GM12891 (cell line): ENCODE data around the gene SOAT2.

Experiments
- DNase-seq: peaks from one replicate; pipeline ENCODE4 v3.0.0; 2011; ENCODE audit warnings: low spot score; ENCODE audit not compliant: insufficient read length
- FAIRE-seq: peaks from 2 replicates; lab custom pipeline; 2011; peaks lifted over from hg19 to GRCh38; lab: Jason Lieb, UNC
- PAX5 ChIP-seq: IDR thresholded peaks from 2 replicates; pipeline ENCODE4 v1.6.1; 2011; ENCODE audit warnings: low read length, moderate library complexity, mild to moderate bottlenecking; ENCODE audit not compliant: insufficient read depth, severe bottlenecking
- POLR2A ChIP-seq: IDR thresholded peaks from 2 replicates; pipeline ENCODE4 v1.6.1; 2011; ENCODE audit warnings: low read depth, low read length, control low read depth
- POLR2AphosphoS5 ChIP-seq: IDR thresholded peaks from 2 replicates; pipeline ENCODE4 v1.6.1; 2011; ENCODE audit warnings: low read depth, low read length, control low read depth
- POU2F2 ChIP-seq: IDR thresholded peaks from 2 replicates; pipeline ENCODE4 v1.6.1; 2011; ENCODE audit warnings: low read depth, mild to moderate bottlenecking, control low read depth, low read length, moderate library complexity
- SPI1 ChIP-seq: IDR thresholded peaks from 2 replicates; pipeline ENCODE4 v1.6.1; 2011; ENCODE audit warnings: low read depth, low read length, control low read depth
- TAF1 ChIP-seq: IDR thresholded peaks from 2 replicates; pipeline ENCODE4 v1.6.1; 2011; ENCODE audit warnings: low read depth, low read length, control low read depth

Gene SOAT2

DNA sequence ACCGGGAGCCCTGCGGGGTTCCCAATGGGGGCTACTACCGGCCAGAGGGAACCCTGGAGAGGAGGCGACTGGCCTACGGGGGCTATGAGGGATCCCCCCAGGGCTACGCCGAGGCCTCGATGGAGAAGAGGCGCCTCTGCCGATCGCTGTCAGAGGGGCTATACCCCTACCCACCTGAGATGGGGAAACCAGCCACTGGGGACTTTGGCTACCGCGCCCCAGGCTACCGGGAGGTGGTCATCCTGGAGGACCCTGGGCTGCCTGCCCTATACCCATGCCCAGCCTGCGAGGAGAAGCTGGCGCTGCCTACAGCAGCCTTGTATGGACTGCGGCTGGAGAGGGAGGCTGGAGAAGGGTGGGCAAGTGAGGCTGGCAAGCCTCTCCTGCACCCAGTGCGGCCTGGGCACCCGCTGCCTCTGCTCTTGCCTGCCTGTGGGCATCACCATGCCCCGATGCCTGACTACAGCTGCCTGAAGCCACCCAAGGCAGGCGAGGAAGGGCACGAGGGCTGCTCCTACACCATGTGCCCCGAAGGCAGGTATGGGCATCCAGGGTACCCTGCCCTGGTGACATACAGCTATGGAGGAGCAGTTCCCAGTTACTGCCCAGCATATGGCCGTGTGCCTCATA, 43.7 kb upstream of the SOAT2 start:
- DNase-seq (no peak), FAIRE-seq (no peak)
- TF ChIP-seq TAF1 (no peak), POLR2A (no peak), POU2F2 (no peak), PAX5 (no peak), SPI1 (no peak), POLR2AphosphoS5 (no peak)

DNA sequence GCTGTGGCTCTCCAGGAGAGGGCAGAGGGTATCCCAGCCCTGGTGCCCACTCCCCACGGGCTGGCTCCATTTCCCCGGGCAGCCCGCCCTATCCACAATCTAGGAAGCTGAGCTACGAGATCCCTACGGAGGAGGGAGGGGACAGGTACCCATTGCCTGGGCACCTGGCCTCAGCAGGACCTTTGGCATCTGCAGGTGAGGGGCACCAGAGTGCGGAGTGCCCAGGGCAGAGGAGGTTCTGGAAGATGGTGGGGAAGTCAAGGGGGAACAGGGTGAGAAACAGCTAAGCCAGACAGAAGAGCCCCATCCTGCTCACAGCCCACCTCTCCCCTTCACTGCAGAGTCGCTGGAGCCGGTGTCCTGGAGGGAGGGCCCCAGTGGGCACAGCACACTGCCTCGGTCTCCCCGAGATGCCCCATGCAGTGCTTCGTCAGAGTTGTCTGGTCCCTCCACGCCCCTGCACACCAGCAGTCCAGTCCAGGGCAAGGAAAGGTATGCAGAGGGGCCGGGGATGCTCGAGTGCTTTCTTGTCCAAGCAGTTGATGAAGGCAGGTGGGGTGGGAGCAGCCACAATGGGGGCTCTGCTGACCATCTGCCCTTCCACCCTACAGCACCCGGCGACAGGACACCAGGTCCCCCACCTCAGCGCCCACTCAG, 43.1 kb upstream of the SOAT2 start:
- DNase-seq = no peak
- FAIRE-seq = no peak
- TF ChIP-seq POLR2AphosphoS5 (no peak), SPI1 (no peak), PAX5 (no peak), TAF1 (no peak)

DNA sequence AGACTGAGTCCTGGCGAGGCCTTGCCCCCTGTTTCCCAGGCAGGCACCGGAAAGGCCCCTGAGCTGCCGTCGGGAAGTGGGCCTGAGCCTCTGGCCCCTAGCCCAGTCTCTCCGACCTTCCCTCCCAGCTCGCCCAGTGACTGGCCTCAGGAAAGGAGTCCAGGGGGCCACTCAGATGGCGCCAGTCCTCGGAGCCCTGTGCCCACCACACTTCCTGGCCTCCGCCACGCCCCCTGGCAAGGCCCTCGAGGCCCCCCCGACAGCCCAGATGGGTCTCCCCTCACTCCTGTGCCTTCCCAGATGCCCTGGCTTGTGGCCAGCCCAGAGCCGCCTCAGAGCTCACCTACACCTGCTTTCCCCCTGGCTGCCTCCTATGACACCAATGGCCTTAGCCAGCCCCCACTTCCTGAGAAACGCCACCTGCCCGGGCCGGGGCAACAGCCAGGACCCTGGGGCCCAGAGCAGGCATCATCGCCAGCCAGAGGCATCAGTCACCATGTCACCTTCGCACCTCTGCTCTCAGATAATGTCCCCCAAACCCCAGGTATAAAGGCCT, 42.5 kb upstream of the SOAT2 start:
- FAIRE-seq (no peak), DNase-seq (no peak)
- TF ChIP-seq SPI1 (no peak), POLR2AphosphoS5 (no peak), POU2F2 (no peak), TAF1 (no peak), POLR2A (no peak), PAX5 (no peak)

DNA sequence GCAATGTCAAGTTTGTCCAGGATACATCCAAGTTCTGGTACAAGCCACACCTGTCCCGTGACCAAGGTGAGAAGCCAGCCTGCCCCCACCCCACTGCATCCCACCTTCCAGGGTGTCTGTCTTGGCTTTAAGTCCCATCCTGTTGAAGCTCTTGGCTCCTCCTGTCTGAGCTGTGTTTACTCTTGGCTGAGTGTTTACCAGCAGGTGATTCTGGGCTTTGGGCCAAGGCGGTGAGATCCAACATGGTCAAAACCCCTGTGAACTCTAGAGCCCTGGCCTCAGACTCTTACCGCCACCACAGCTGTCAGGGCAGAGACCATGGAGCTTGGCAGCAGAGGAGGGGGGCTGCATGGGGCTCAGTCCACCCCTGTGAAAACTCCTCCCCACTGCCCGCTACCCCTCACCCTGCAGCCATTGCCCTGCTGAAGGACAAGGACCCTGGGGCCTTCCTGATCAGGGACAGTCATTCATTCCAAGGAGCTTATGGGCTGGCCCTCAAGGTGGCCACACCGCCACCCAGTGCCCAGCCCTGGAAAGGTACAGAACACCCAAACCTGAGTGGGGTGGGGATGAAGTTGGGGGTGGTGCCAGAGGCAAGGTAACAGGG, 41.8 kb upstream of the SOAT2 start:
- FAIRE-seq (no peak), DNase-seq (no peak)
- no peak for TF ChIP-seq POLR2A
- no peak for TF ChIP-seq SPI1
- TF ChIP-seq POU2F2 = no peak
- no peak for TF ChIP-seq TAF1
- no peak for TF ChIP-seq POLR2AphosphoS5
- no peak for TF ChIP-seq PAX5

GRCh38 chr12:53062011-53062961, 41.0 kb upstream of the SOAT2 start:
- DNase-seq = no peak

DNA sequence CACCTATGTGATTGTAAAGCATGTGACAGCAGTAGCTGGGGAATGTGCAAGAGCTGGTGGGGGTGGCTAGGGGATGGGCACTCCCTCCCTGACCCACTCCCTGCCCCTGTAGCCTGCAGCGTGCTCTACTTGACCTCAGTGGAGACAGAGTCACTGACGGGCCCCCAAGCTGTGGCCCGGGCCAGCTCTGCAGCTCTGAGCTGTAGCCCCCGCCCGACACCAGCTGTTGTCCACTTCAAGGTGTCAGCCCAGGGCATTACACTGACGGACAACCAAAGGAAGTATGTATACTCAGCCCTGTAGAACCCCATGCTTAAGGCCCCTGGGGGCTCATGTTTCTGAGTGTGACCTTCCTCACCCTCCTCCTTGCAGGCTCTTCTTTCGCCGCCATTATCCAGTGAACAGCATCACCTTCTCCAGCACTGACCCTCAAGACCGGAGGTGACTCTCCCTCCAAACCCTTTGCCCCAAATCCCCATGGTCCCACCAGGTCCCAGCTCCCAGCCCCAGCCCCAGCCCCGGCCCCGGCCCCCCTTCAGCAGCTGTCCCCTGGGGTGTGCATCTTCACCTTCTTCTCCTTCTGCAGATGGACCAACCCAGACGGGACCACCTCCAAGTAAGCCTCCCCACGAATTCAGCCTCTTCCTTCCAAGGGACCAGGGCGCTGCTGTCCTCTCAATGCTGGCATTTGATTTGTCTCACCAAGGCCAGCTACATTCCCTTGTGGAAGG, 40.1 kb upstream of the SOAT2 start:
- DNase-seq (no peak), FAIRE-seq (no peak)
- TF ChIP-seq SPI1 = no peak
- TF ChIP-seq POLR2AphosphoS5 = no peak
- TF ChIP-seq POU2F2 = no peak

More at GRCh38 chr12:53062011-53062961, 41.0 kb upstream of the SOAT2 start:
- TF ChIP-seq SPI1 = no peak
- no peak for FAIRE-seq

DNA sequence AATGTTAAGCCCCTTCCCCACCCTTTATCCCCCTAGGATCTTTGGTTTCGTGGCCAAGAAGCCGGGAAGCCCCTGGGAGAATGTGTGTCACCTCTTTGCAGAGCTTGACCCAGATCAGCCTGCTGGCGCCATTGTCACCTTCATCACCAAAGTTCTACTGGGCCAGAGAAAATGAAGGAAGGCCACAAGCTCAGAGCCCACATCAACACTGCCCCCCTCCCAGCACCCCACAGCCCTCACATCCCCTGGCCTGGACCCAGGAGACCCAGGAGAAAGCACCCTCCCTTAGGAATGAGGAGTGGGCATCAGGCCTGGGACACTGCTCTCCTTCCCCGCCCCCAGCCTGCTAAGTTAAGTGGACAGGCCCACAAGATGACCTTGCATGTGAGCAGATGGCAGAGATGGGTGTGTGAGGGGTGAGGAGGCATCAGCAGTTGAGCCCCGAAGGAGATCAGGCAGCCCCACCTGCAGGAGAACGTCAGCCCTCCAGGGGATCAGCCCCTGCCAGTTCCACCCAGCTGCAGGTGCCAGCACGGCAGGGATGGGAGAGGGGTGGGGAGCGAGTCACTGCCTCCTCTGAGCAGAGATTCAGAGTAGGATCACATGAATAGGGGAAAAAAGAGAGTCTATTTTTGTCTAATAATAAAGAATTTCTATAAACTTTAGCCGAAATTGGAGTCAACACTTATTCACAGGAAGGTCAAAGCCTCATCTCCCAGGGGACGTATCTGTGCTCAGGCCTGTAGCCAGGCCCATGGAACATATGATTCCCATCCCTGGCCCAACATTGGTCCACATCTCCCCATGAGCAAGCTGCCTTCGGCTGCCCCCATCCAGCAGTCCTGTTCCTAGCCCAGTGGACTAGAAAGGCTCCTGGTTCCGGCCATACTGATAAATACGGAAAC, 39.3 kb upstream of the SOAT2 start:
- no peak for FAIRE-seq
- no peak for DNase-seq
- TF ChIP-seq SPI1 (no peak), POU2F2 (no peak), POLR2A (no peak), POLR2AphosphoS5 (no peak)
